Osteocyte (in vitro differentiated cells): ENCODE results near the gene VRK1. TPM values are rescaled to one million over a fixed set of nuclear protein-coding genes. Genes with fewer than 3 reads are reported as not detected.

Experiments used
- DNase-seq: peaks from one replicate; pipeline ENCODE4 v3.0.0; 2021; ENCODE audit warnings: mixed read lengths; ENCODE audit not compliant: unreplicated experiment; ENCODE audit errors: extremely low spot score
- H3K27ac Mint-ChIP-seq: one replicate; pipeline ENCODE4 v1.8.0; 2021; ENCODE audit warnings: mild to moderate bottlenecking, mixed read lengths; ENCODE audit not compliant: unreplicated experiment
- H3K27me3 Mint-ChIP-seq: one replicate; pipeline ENCODE4 v1.8.0; 2021; ENCODE audit warnings: mixed read lengths; ENCODE audit not compliant: unreplicated experiment
- H3K36me3 Mint-ChIP-seq: one replicate; pipeline ENCODE4 v1.8.0; 2021; ENCODE audit warnings: mixed read lengths; ENCODE audit not compliant: unreplicated experiment
- H3K4me1 Mint-ChIP-seq: one replicate; pipeline ENCODE4 v1.8.0; 2021; ENCODE audit warnings: mixed read lengths; ENCODE audit not compliant: unreplicated experiment
- H3K4me3 Mint-ChIP-seq: one replicate; pipeline ENCODE4 v1.8.0; 2021; ENCODE audit warnings: mild to moderate bottlenecking, moderate library complexity, mixed read lengths; ENCODE audit not compliant: unreplicated experiment
- H3K9me3 Mint-ChIP-seq: one replicate; pipeline ENCODE4 v1.8.0; 2021; ENCODE audit warnings: mixed read lengths; ENCODE audit not compliant: unreplicated experiment
- CTCF ChIP-seq: fragments of 200-600 bp; sonication (generic); IDR thresholded peaks from 2 replicates; pipeline ENCODE4 v1.5.0; 2021; ENCODE audit warnings: antibody characterized with exemption, mild to moderate bottlenecking, moderate library complexity
- total RNA-seq: library from RNA; stranded (reverse); gene quantifications from 2 replicates; pipeline ENCODE4 v1.2.1, GENCODE V29; 2021

The VRK1 gene
- total RNA-seq, 1 donor from 2014 or later = 10.6 TPM

GRCh38 chr14:96838449-96838848 is 41.3 kb downstream of the VRK1 start:
- no peak for TF ChIP-seq CTCF
- no peak for DNase-seq
- Mint-ChIP-seq H3K27ac (no peak overlapping the region), H3K4me3 (no peak overlapping the region), H3K4me1 (no peaks in the 10 kb centered on the region), H3K27me3 (no peaks in the 10 kb centered on the region), H3K36me3 (peaks cover 10% of the 10 kb centered on the region), H3K9me3 (no peaks in the 10 kb centered on the region)

- H3K36me3 Mint-ChIP-seq = peaks cover 10% of the 10 kb centered on the region
- no peak for TF ChIP-seq CTCF
- DNase-seq = no peak
- no peak overlapping the region for H3K27ac Mint-ChIP-seq
- H3K4me3 Mint-ChIP-seq = no peak overlapping the region
- no peaks in the 10 kb centered on the region for H3K9me3 Mint-ChIP-seq
- H3K4me1 Mint-ChIP-seq = no peaks in the 10 kb centered on the region
- H3K27me3 Mint-ChIP-seq = no peaks in the 10 kb centered on the region
Observed at GRCh38 chr14:96839251-96839650, 42.1 kb downstream of the VRK1 start.

GRCh38 chr14:96843137-96843536 is 46.0 kb downstream of the VRK1 start:
- no peak for DNase-seq
- Mint-ChIP-seq H3K4me1 (no peaks in the 10 kb centered on the region), H3K36me3 (peaks cover 16% of the 10 kb centered on the region)

GRCh38 chr14:96844857-96845570 is 47.8 kb downstream of the VRK1 start:
- H3K4me3 Mint-ChIP-seq = no peak overlapping the region
- DNase-seq = no peak
- peaks cover 14% of the 10 kb centered on the region for H3K36me3 Mint-ChIP-seq
- no peaks in the 10 kb centered on the region for H3K27me3 Mint-ChIP-seq
- TF ChIP-seq CTCF = no peak
- no peak overlapping the region for H3K27ac Mint-ChIP-seq
- no peaks in the 10 kb centered on the region for H3K4me1 Mint-ChIP-seq
- no peaks in the 10 kb centered on the region for H3K9me3 Mint-ChIP-seq

More at GRCh38 chr14:96843137-96843536, 46.0 kb downstream of the VRK1 start:
- TF ChIP-seq CTCF = no peak
- Mint-ChIP-seq H3K27ac (no peak overlapping the region), H3K27me3 (no peaks in the 10 kb centered on the region), H3K9me3 (no peaks in the 10 kb centered on the region), H3K4me3 (no peak overlapping the region)

- Mint-ChIP-seq H3K9me3 (no peaks in the 10 kb centered on the region), H3K4me3 (no peak overlapping the region), H3K27me3 (no peaks in the 10 kb centered on the region), H3K36me3 (peaks cover 10% of the 10 kb centered on the region), H3K4me1 (no peaks in the 10 kb centered on the region), H3K27ac (no peak overlapping the region)
- no peak for TF ChIP-seq CTCF
- no peak for DNase-seq
Observed at GRCh38 chr14:96847451-96847850, 50.3 kb downstream of the VRK1 start.
